HEK293 (cell line): ENCODE measurements around the gene TBCE.

Experiments used
- IKZF3 ChIP-seq: fragments of 450-650 bp; IDR thresholded peaks from 2 replicates; pipeline ENCODE4 v1.5.0; 2018; ENCODE audit warnings: missing biosample characterization, mild to moderate bottlenecking, missing genetic modification characterization, moderate library complexity
- KLF10 ChIP-seq: fragments of 450-650 bp; IDR thresholded peaks from 2 replicates; pipeline ENCODE4 v1.5.1; 2018; ENCODE audit warnings: missing biosample characterization, mild to moderate bottlenecking, missing genetic modification characterization
- KLF17 ChIP-seq: fragments of 450-650 bp; formaldehyde crosslinking; IDR thresholded peaks from 2 replicates; pipeline ENCODE4 v1.5.1; 2016; ENCODE audit warnings: missing biosample characterization, missing genetic modification characterization
- PATZ1 ChIP-seq: fragments of 450-650 bp; formaldehyde crosslinking; IDR thresholded peaks from 2 replicates; pipeline ENCODE4 v1.5.1; 2016; ENCODE audit warnings: missing biosample characterization, missing genetic modification characterization
- PRDM10 ChIP-seq: fragments of 450-650 bp; formaldehyde crosslinking; IDR thresholded peaks from 2 replicates; pipeline ENCODE4 v1.5.1; 2016; ENCODE audit warnings: missing biosample characterization, missing genetic modification characterization
- SP2 ChIP-seq: fragments of 450-650 bp; formaldehyde crosslinking; IDR thresholded peaks from 2 replicates; pipeline ENCODE4 v1.5.1; 2016; ENCODE audit warnings: missing biosample characterization, missing genetic modification characterization
- SP3 ChIP-seq: fragments of 450-650 bp; formaldehyde crosslinking; IDR thresholded peaks from 2 replicates; pipeline ENCODE4 v1.5.1; 2016; ENCODE audit warnings: missing biosample characterization, missing genetic modification characterization
- TCF7L2 ChIP-seq: IDR thresholded peaks from 2 replicates; pipeline ENCODE4 v1.6.1; 2011; ENCODE audit warnings: low read depth, mild to moderate bottlenecking, inconsistent platforms, low read length, moderate library complexity, borderline replicate concordance
- WT1 ChIP-seq: fragments of 450-650 bp; formaldehyde crosslinking; IDR thresholded peaks from 2 replicates; pipeline ENCODE4 v1.5.1; 2016; ENCODE audit warnings: missing biosample characterization, missing genetic modification characterization
- ZBTB10 ChIP-seq: fragments of 450-650 bp; formaldehyde crosslinking; IDR thresholded peaks from 2 replicates; pipeline ENCODE4 v1.5.1; 2016; ENCODE audit warnings: missing biosample characterization, missing genetic modification characterization
- ZBTB21 ChIP-seq: fragments of 450-650 bp; formaldehyde crosslinking; IDR thresholded peaks from 2 replicates; pipeline ENCODE4 v1.5.1; 2017; ENCODE audit warnings: missing biosample characterization, missing genetic modification characterization
- ZBTB44 ChIP-seq: fragments of 450-650 bp; IDR thresholded peaks from 2 replicates; pipeline ENCODE4 v1.5.1; 2018; ENCODE audit warnings: missing biosample characterization, mild to moderate bottlenecking, missing genetic modification characterization
- ZBTB7A ChIP-seq: fragments of 450-650 bp; formaldehyde crosslinking; IDR thresholded peaks from 2 replicates; pipeline ENCODE4 v1.5.1; 2016; ENCODE audit warnings: low read depth, missing biosample characterization, missing genetic modification characterization
- ZFP37 ChIP-seq: fragments of 450-650 bp; formaldehyde crosslinking; IDR thresholded peaks from 2 replicates; pipeline ENCODE4 v1.5.1; 2016; ENCODE audit warnings: missing biosample characterization, missing genetic modification characterization
- ZNF112 ChIP-seq: fragments of 450-650 bp; formaldehyde crosslinking; IDR thresholded peaks from 2 replicates; pipeline ENCODE4 v1.5.0; 2017; ENCODE audit warnings: missing biosample characterization, missing genetic modification characterization
- ZNF155 ChIP-seq: fragments of 450-650 bp; formaldehyde crosslinking; IDR thresholded peaks from 2 replicates; pipeline ENCODE4 v1.5.1; 2016; ENCODE audit warnings: missing biosample characterization, missing genetic modification characterization
- ZNF211 ChIP-seq: fragments of 450-650 bp; formaldehyde crosslinking; IDR thresholded peaks from 2 replicates; pipeline ENCODE4 v1.5.1; 2016; ENCODE audit warnings: low read depth, missing biosample characterization, missing genetic modification characterization
- ZNF274 ChIP-seq, 2 experiments: fragments of 200-500 bp in 1 of 2; fragments of 450-650 bp in 1 of 2; sonication (Bioruptor generic) in 1 of 2; formaldehyde crosslinking in 1 of 2; IDR thresholded peaks; 2 replicates each; pipeline versions ENCODE4 v1.5.1 to v1.6.1; 2014 to 2016; ENCODE audit warnings: borderline replicate concordance in 1 of 2, inconsistent platforms in 1 of 2, low read length in 1 of 2, missing biosample characterization in 1 of 2, missing genetic modification characterization in 1 of 2
- ZNF404 ChIP-seq: fragments of 450-650 bp; formaldehyde crosslinking; IDR thresholded peaks from 2 replicates; pipeline ENCODE4 v1.5.1; 2017; ENCODE audit warnings: missing biosample characterization, missing genetic modification characterization
- ZNF501 ChIP-seq: fragments of 450-650 bp; formaldehyde crosslinking; IDR thresholded peaks from 2 replicates; pipeline ENCODE4 v1.5.1; 2016; ENCODE audit warnings: missing biosample characterization, missing genetic modification characterization
- ZNF610 ChIP-seq: fragments of 450-650 bp; formaldehyde crosslinking; IDR thresholded peaks from 2 replicates; pipeline ENCODE4 v1.5.1; 2016; ENCODE audit warnings: missing biosample characterization, missing genetic modification characterization, borderline replicate concordance
- ZNF623 ChIP-seq: fragments of 450-650 bp; formaldehyde crosslinking; IDR thresholded peaks from 2 replicates; pipeline ENCODE4 v1.5.1; 2016; ENCODE audit warnings: missing biosample characterization, missing genetic modification characterization
- ZNF624 ChIP-seq: fragments of 450-650 bp; formaldehyde crosslinking; IDR thresholded peaks from 2 replicates; pipeline ENCODE4 v1.5.1; 2017; ENCODE audit warnings: missing biosample characterization, missing genetic modification characterization
- ZNF629 ChIP-seq: fragments of 450-650 bp; formaldehyde crosslinking; IDR thresholded peaks from 2 replicates; pipeline ENCODE4 v1.5.1; 2017; ENCODE audit warnings: missing biosample characterization, missing genetic modification characterization
- ZNF843 ChIP-seq: fragments of 450-650 bp; formaldehyde crosslinking; IDR thresholded peaks from 2 replicates; pipeline ENCODE4 v1.5.1; 2016; ENCODE audit warnings: missing biosample characterization, missing genetic modification characterization
- ZSCAN23 ChIP-seq: fragments of 450-650 bp; formaldehyde crosslinking; IDR thresholded peaks from 2 replicates; pipeline ENCODE4 v1.5.1; 2016; ENCODE audit warnings: missing biosample characterization, missing genetic modification characterization

TBCE gene

GRCh38 chr1:235328271-235329138 is 38.7 kb upstream of the TBCE start, which contains the start of gene GGPS1 (continued):
- TF ChIP-seq ZBTB10 (tag by site-specific recombination) (peak; percentile 47; the same call in 1 of the 2 replicates), SP2 (peak; percentile 87), PRDM10 (peak; percentile 98), ZNF155 (tag by site-specific recombination) (no peak), TCF7L2 (0 out of 2 replicates have a peak, but pooled peaks have one; percentile 7), ZFP37 (tag by site-specific recombination) (peak; percentile 84; the same call in 1 of the 2 replicates), ZNF624 (tag by site-specific recombination) (no peak), ZNF211 (tag by site-specific recombination) (no peak), ZBTB21 (peak; percentile 79), SP3 (tag by site-specific recombination) (peak; percentile 97), WT1 (peak; percentile 90), ZNF404 (tag by site-specific recombination) (no peak), KLF17 (peak; percentile 93; the same call in 1 of the 2 replicates), ZNF501 (tag by site-specific recombination) (peak; percentile 99), ZBTB44 (peak; percentile 50; the same call in 1 of the 2 replicates), ZNF629 (tag by site-specific recombination) (peak; percentile 91), ZNF610 (peak; percentile 99), ZNF623 (peak; percentile 32; the same call in 1 of the 2 replicates), ZBTB7A (tag by site-specific recombination) (peak; percentile 86; the same call in 1 of the 2 replicates), IKZF3 (tag by site-specific recombination) (peak; percentile 95), KLF10 (tag by site-specific recombination) (peak; percentile 54), ZNF112 (tag by site-specific recombination) (no peak), PATZ1 (tag by site-specific recombination) (peak; percentile 90), ZSCAN23 (tag by site-specific recombination) (peak; percentile 76; the same call in 1 of the 2 replicates), ZNF843 (tag by site-specific recombination) (peak; percentile 69; the same call in 1 of the 2 replicates), ZNF274 (IDR thresholded peaks at IDR 0.05; ENCODE audit: low read length) (no peak), ZNF274 (tag by site-specific recombination; IDR thresholded peaks at IDR 0.05; ENCODE audit: borderline replicate concordance) (no peak)
